Osteoblast (primary cell): ENCODE measurements around the gene C2orf80. TPM values are rescaled to one million over a fixed set of nuclear protein-coding genes. Genes with fewer than 3 reads are reported as not detected.

ENCODE experiments used
- DNase-seq: peaks from one replicate; pipeline ENCODE4 v3.0.0; 2011; ENCODE audit warnings: low spot score, mixed read lengths; ENCODE audit not compliant: insufficient read length; ENCODE audit errors: missing footprints
- H2AFZ ChIP-seq: 2 replicates; pipeline ENCODE4 v1.6.0; 2011; ENCODE audit warnings: mild to moderate bottlenecking, low read length
- H3K27ac ChIP-seq: 2 replicates; pipeline ENCODE4 v1.5.1; 2011; ENCODE audit warnings: mild to moderate bottlenecking, low read depth, low read length, moderate library complexity
- H3K27me3 ChIP-seq: 2 replicates; pipeline ENCODE4 v1.6.0; 2012; ENCODE audit warnings: mild to moderate bottlenecking, control low read depth, inconsistent platforms, low read length, moderate library complexity; ENCODE audit not compliant: insufficient read depth
- H3K36me3 ChIP-seq: 2 replicates; pipeline ENCODE4 v1.5.1; 2011; ENCODE audit warnings: mild to moderate bottlenecking, low read length, control low read depth, moderate library complexity; ENCODE audit not compliant: insufficient read depth
- H3K4me1 ChIP-seq: 2 replicates; pipeline ENCODE4 v1.5.1; 2011; ENCODE audit warnings: mild to moderate bottlenecking, low read length, control low read depth, moderate library complexity; ENCODE audit not compliant: insufficient read depth
- H3K4me2 ChIP-seq: 2 replicates; pipeline ENCODE4 v1.6.0; 2011; ENCODE audit warnings: mild to moderate bottlenecking, low read length; ENCODE audit not compliant: insufficient read depth
- H3K4me3 ChIP-seq: fragments of 200-600 bp; sonication (generic); 3 replicates; pipeline ENCODE4 v1.5.1; 2012; ENCODE audit warnings: mild to moderate bottlenecking, low read length, inconsistent platforms; ENCODE audit not compliant: insufficient read depth
- H3K79me2 ChIP-seq: 2 replicates; pipeline ENCODE4 v1.6.0; 2012; ENCODE audit warnings: mild to moderate bottlenecking, low read length, control low read depth, inconsistent platforms; ENCODE audit not compliant: insufficient read depth
- H3K9me3 ChIP-seq: 2 replicates; pipeline ENCODE4 v1.5.1; 2011; ENCODE audit warnings: low read depth, low read length, control low read depth
- H4K20me1 ChIP-seq: 2 replicates; pipeline ENCODE4 v1.6.0; 2012; ENCODE audit warnings: mild to moderate bottlenecking, low read length, control low read depth; ENCODE audit not compliant: insufficient read depth
- total RNA-seq: library from RNA; depleted of rRNA; stranded (reverse); fragments of >200 nt; gene quantifications from 2 replicates; pipeline ENCODE4 v1.2.3, GENCODE V29; 2012
- TF ChIP-seq, protein P1 (sequence below): IDR thresholded peaks from 2 replicates; pipeline ENCODE4 v1.5.1; 2011; ENCODE audit warnings: mild to moderate bottlenecking, low read depth, low read length, moderate library complexity; ENCODE audit errors: extremely low read depth

C2orf80 gene
- total RNA-seq, 1 donor: not detected

GRCh38 chr2:208195531-208195930, 5.7 kb upstream of the C2orf80 start:
- H3K27ac ChIP-seq: no peak overlapping the region
- peaks cover 6% of the 10 kb centered on the region for H3K4me1 ChIP-seq
- no peaks in the 10 kb centered on the region for H3K79me2 ChIP-seq
- no peak overlapping the region for H3K4me2 ChIP-seq
- H2AFZ ChIP-seq: peak overlapping the region; percentile 64
- TF ChIP-seq, protein P1, sequence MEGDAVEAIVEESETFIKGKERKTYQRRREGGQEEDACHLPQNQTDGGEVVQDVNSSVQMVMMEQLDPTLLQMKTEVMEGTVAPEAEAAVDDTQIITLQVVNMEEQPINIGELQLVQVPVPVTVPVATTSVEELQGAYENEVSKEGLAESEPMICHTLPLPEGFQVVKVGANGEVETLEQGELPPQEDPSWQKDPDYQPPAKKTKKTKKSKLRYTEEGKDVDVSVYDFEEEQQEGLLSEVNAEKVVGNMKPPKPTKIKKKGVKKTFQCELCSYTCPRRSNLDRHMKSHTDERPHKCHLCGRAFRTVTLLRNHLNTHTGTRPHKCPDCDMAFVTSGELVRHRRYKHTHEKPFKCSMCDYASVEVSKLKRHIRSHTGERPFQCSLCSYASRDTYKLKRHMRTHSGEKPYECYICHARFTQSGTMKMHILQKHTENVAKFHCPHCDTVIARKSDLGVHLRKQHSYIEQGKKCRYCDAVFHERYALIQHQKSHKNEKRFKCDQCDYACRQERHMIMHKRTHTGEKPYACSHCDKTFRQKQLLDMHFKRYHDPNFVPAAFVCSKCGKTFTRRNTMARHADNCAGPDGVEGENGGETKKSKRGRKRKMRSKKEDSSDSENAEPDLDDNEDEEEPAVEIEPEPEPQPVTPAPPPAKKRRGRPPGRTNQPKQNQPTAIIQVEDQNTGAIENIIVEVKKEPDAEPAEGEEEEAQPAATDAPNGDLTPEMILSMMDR: no peak
- no peak for DNase-seq
- no peaks in the 10 kb centered on the region for H3K27me3 ChIP-seq
- no peak overlapping the region for H3K4me3 ChIP-seq
- H3K9me3 ChIP-seq: no peaks in the 10 kb centered on the region
- no peaks in the 10 kb centered on the region for H4K20me1 ChIP-seq
- H3K36me3 ChIP-seq: no peaks in the 10 kb centered on the region

DNA sequence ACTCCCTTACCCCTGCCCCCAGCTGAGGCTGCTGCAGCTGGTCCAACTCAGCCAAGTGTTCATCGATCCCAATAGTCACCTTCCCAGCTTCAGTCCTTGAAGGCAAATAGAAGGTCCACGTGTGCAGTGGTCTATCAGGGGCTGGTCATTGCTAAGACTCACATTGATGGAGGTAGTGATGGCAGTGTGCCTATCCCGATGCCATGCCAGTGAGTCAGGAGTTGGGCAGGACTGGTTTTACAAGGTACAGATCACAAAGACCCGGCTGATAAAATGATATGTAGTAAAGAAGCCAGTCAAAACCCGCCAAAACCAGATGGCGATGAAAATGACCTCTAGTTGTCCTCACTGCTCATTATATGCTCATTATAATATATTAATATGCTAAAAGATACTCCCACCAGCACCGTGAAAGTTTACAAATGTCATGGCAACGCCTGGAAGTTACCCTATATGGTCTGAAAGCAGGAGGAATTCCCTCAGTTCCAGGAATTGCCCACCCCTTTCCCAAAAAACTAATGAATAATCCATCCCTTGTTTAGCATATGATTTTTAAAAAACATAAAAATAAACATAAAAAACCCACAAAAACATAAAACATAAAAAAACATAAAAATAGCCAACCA, 2.9 kb upstream of the C2orf80 start:
- Histone ChIP-seq H3K79me2 (no peaks in the 10 kb centered on the region), H3K4me1 (peaks cover 6% of the 10 kb centered on the region), H3K4me2 (no peak overlapping the region), H2AFZ (no peak overlapping the region), H3K9me3 (no peaks in the 10 kb centered on the region), H4K20me1 (no peaks in the 10 kb centered on the region), H3K27me3 (peaks cover 3% of the 10 kb centered on the region), H3K36me3 (no peaks in the 10 kb centered on the region), H3K27ac (no peak overlapping the region), H3K4me3 (no peak overlapping the region)
- TF ChIP-seq, protein P1: no peak
- no peak for DNase-seq

GRCh38 chr2:208189069-208189809, 591 bp downstream of the C2orf80 start:
- Histone ChIP-seq H3K27ac (no peak overlapping the region), H3K36me3 (no peaks in the 10 kb centered on the region), H3K4me1 (peaks cover 4% of the 10 kb centered on the region), H4K20me1 (no peaks in the 10 kb centered on the region), H3K9me3 (no peaks in the 10 kb centered on the region), H3K4me3 (no peak overlapping the region), H3K27me3 (peaks cover 22% of the 10 kb centered on the region), H3K79me2 (no peaks in the 10 kb centered on the region), H2AFZ (no peak overlapping the region), H3K4me2 (no peak overlapping the region)
- TF ChIP-seq, protein P1: no peak
- no peak for DNase-seq

DNA sequence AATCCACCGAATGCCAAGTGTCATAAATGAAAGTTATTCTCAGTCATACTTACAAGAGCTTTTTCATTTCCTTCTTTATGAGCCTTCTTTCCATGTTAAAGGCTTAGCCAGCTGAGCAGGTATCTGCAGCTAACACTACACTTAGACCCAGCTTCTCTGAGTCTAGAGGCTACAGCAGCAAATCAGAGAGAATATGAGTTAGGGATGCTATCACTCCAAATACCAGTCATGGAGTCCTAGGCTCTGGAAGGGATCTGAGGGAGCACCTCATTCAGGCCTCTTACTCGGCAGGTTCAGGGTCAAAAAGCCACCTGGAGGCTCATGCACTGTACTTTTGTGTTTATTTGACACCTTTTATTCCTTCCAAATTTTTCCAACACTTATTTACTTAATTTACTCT, 2.9 kb downstream of the C2orf80 start:
- no peak for DNase-seq
- Histone ChIP-seq H3K9me3 (no peaks in the 10 kb centered on the region), H3K27me3 (peaks cover 31% of the 10 kb centered on the region), H3K27ac (no peak overlapping the region), H3K4me1 (no peaks in the 10 kb centered on the region), H4K20me1 (no peaks in the 10 kb centered on the region), H3K79me2 (no peaks in the 10 kb centered on the region), H3K4me3 (no peak overlapping the region), H2AFZ (no peak overlapping the region), H3K36me3 (no peaks in the 10 kb centered on the region), H3K4me2 (no peak overlapping the region)
- TF ChIP-seq, protein P1: no peak
